Activated naive CD4-positive, alpha-beta T cell treated with Interleukin-2 at 50 U/mL for 16 hours (primary cell): ENCODE data around the gene SERPINA6.
"Not testable (repeated sequence)": the region's sequence is repeated elsewhere in the genome, so short reads cannot be mapped to it uniquely, and the experiment has no call there.

ENCODE experiments used
- DNase-seq: peaks from one replicate; pipeline ENCODE4 v3.0.0-alpha.2; 2020

Gene SERPINA6

DNA sequence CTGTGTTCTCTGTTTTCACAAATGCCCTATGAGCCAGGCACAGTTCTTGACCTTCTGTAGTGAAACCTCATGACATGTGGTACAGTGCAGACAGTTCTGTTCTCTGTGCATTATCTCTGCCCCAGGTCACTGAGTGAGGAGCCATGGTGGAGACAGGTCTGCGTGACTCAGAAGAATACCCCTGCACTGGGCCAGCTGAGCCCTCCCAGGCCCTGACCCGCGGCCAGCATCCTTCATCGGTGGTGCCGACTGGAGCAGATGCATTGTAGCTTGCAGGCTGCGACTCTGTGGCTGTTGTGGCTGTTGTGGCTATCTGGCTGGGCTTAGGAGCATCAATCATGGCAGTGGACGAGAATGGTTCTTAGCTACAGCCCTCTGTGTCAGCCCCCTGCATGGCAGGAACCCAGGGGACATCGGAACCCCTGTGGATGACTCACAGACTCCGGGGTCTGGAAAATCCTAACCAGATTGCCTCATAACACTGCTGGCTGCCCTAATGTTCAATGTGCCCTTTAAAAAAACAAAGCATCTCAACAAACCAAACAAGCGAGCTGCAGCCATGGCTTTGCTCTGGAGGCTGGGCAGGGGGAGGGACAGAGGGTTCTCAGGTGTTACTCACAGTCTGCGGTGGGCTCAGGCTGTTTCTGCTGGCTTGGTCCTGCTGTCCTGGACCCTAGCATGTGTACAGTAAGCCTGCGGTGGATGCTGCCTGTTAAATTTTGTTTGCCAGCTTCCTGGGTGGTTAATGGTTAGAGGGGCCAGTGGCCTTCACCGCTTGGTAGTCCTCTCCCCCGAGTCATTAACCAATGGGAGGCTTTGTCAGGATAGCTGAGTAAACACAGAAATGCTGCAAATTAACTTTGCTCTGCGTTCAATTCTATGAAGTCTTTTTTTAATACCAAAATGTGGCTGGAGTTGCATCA is at the start of gene SERPINA6:
SERPINA6 (minus strand) TSS at position 689 of the 923 bp plus-strand sequence. CDS start 8,688 bp downstream, outside the sequence.
- DNase-seq, result no peak

DNA sequence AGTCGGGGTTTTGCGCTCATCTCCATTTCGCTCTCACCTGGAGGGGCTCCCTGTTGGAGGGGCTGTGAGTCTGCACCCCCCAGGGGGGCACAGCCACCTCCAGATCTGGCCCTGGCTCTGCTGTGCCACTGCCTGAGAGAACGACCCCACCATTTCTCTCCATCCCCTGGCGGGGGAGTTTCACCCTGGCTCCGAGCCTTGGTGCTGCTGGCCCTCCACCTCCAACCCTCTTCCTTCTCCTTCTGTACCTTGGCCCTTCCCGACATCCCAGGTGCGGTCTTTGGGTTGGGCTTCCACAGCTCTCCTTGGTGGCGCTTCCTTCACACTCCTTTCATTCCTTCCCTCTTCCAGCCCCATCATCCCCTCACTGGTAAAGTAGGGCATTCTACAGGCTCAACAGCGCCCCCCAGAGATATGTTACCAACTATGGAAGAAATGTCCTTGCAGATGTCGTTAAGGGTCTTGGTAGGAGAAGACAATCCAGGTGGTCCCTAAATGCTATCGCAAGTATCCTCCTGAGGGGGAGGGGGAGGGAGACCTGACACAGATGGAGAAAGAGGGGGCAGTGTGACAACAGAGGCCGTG is 49.0 kb upstream of the SERPINA6 start:
- no peak for DNase-seq

- DNase-seq, result no peak
Observed at GRCh38 chr14:94370524-94370910, 47.4 kb upstream of the SERPINA6 start.

GRCh38 chr14:94369766-94370523 is 46.8 kb upstream of the SERPINA6 start:
- not testable (repeated sequence) for DNase-seq

GRCh38 chr14:94368956-94369355 is 45.8 kb upstream of the SERPINA6 start:
- no peak for DNase-seq

GRCh38 chr14:94368243-94368590 is 45.1 kb upstream of the SERPINA6 start:
- no peak for DNase-seq

GRCh38 chr14:94367347-94368242 is 44.5 kb upstream of the SERPINA6 start:
- no peak for DNase-seq

DNA sequence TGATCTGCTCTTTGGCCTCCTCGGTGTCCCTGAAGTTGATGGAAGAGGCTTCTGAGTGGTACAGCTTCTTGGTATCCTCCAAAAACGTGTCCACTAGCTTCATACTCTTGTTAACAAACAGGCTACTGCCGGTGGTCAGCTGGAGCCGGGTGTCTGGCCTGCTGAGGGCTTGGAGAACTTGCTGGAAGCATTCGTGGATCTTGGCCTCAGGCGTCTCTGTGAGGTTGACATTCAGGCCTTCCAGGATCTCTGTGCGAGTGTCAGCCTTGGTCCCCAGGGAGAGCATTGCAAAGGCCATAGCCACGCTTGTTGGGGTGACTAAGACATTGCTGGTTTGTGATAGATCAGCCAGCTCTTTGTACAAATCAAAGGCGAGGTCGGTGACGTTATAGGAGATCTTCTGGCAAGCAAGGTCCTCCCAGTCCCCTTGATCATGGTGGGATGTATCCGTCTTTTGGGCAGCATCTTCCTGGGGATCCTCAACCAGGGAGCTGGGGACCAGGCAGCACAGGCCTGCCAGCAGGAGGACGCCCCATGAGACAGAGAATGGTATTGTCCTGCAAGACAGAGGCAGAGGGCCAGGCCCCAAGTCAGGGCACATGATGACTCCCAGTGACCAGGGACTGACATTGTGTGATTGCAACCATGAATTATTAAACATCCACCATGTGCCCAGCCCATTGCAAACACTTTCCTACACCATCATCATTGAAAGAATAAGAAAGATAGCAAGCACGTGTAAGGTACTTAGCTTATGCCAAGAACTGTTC is 43.2 kb upstream of the SERPINA6 start, which contains the start of gene SERPINA2:
SERPINA2 (minus strand) TSS at position 553 of the 770 bp plus-strand sequence.
- no peak for DNase-seq

DNA sequence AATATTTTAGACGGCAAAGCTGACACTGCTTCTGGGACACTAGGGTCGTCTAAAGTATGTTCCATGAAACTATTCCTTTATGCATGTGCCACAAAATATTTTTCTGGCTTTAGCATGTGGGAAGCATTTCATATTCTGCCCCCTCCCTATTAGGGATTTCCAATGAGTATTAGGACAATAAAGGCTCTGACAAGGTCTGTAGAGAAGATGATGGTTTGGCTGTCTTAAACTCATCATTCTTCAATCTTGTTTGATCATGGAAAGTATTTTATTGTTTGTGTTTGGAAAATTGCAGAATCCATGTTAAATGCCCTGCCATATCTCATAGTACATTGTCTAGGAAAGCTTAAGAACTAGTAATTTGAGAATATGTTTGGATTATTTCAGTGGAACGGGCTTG is 42.5 kb upstream of the SERPINA6 start:
- no peak for DNase-seq

DNA sequence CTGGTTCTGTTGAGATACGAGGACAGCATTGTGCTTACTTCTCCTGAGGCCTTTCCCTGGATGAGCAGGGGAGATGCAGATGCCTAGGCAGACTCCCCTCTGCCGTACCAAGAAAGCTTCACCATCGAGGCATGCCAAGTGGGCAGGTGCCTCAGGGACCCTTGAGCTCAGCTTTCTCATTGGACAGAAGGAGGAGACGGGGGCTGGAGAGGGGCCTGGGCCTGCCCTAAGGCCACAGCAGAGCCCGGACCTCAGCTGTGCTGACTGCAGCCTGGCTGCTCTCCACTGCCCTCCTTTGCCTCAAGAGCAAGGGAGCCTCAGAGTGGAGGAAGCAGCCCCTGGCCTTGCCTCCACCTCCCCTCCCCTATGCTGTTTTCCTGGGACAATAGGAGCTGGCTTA is 41.8 kb upstream of the SERPINA6 start:
- no peak for DNase-seq

GRCh38 chr14:94364037-94364436 is 40.9 kb upstream of the SERPINA6 start:
- DNase-seq, result no peak

GRCh38 chr14:94363151-94363624 is 40.1 kb upstream of the SERPINA6 start:
- no peak for DNase-seq

- DNase-seq, result no peak
Observed at GRCh38 chr14:94362614-94363133, 39.5 kb upstream of the SERPINA6 start.

GRCh38 chr14:94361682-94362081 is 38.5 kb upstream of the SERPINA6 start:
- no peak for DNase-seq

DNA sequence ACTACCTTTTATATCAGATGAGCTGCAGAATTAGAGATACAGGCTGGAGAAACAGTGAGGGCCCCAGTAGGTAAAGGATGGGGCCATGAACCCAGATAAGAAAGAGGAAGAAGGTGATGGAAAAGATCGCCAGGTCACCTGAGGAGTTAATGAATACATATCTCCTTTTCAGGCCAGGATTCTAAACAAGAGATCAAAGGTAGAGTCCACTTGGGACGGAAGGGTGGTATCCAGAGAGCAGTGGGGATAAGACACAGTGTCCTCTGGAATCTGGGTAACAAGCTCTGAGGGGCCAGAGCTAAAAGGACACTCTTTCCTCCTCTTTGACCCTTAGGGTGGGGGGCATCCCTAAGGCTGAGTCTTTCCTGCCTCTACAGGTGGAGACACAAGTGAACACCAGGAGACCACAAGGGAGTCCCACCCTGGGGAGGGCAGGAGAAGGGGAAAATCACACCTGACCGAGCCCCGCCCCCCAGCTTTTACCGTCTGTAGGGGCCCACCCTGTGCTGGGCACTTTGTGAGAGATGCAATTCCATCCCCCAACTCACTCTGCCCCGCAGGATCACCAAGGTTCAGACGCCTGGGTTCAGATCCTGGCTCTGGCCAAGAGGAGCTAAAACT is 37.9 kb upstream of the SERPINA6 start:
- DNase-seq, result no peak

- no peak for DNase-seq
Observed at GRCh38 chr14:94357166-94357565, 34.0 kb upstream of the SERPINA6 start.

GRCh38 chr14:94356379-94357056 is 33.4 kb upstream of the SERPINA6 start:
- DNase-seq, result no peak

DNA sequence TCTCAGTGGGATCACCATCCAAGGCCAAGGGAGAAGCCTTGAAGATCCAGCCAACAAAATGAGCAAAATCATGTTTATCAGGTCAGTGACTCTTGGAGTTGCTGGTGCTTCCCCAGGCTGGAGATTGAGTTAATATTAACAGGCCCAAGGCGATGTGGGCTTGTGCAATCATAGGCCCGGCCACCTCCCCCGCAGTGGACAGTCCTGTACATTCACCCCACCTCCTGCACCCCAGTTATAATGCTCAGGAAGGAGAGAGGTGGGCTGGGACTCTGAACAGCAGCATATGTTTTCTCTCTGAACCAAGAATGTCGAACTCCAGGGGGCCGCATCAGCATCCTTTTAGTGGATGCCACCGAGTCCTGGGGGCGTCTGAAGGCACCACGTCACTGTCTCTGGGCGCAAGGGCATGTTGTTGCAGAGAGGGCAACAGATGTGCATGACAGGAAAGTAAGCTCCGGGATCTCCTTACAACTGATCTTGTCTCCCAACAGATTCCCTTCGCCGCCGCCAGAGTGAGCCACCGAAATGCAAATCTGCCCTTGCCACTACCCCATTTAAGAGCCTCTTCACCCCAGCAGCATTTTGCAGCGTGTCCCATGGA is 32.2 kb upstream of the SERPINA6 start:
- no peak for DNase-seq

- no peak for DNase-seq
Observed at GRCh38 chr14:94354638-94355185, 31.6 kb upstream of the SERPINA6 start.
